Astrocyte of the cerebellum (primary cell): ENCODE results near the gene JMY.
A peak's percentile ranks its signal among the peaks of the same experiment; 100 is the strongest.

Experiments used
- DNase-seq: peaks from one replicate; pipeline ENCODE4 v3.0.0-alpha.2; 2011; ENCODE audit warnings: low read depth
- H3K4me3 ChIP-seq: 2 replicates; pipeline ENCODE4 v1.5.1; 2011; ENCODE audit warnings: mild to moderate bottlenecking, low read depth, low read length, moderate library complexity
- in situ Hi-C: cut with HindIII; loops from 2 replicates; pipeline ENCODE4 v1.10.0; 2017; ENCODE audit warnings: low sequenced_read_pairs
- TF ChIP-seq, protein P1 (sequence below): IDR thresholded peaks from 2 replicates; pipeline ENCODE4 v1.5.1; 2012; ENCODE audit warnings: low read length, low read depth, moderate library complexity, mild to moderate bottlenecking; ENCODE audit errors: missing control alignments

Gene JMY

DNA sequence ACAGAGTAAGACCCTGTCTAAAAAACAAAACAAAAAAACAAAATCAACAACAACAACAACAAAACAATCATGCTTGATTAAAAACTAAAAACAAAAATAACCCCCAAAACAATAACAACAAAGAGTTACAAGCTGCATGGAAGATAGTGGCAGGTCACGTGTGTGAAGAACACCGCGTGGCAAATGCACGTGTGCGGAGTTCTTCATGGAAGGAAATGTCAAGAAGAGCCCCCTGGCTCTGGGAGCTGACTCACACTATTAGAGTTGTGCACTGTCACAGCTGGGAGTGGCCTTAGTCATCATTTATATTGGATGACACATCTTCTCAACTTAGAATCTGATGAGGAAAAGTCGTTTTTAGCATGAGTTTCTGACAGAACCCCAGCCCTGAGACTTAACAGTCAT, 110.5 kb downstream of the JMY start:
- no peak overlapping the region for H3K4me3 ChIP-seq
- no peak for DNase-seq
- in situ Hi-C loops: no loop called here
- TF ChIP-seq, protein P1, sequence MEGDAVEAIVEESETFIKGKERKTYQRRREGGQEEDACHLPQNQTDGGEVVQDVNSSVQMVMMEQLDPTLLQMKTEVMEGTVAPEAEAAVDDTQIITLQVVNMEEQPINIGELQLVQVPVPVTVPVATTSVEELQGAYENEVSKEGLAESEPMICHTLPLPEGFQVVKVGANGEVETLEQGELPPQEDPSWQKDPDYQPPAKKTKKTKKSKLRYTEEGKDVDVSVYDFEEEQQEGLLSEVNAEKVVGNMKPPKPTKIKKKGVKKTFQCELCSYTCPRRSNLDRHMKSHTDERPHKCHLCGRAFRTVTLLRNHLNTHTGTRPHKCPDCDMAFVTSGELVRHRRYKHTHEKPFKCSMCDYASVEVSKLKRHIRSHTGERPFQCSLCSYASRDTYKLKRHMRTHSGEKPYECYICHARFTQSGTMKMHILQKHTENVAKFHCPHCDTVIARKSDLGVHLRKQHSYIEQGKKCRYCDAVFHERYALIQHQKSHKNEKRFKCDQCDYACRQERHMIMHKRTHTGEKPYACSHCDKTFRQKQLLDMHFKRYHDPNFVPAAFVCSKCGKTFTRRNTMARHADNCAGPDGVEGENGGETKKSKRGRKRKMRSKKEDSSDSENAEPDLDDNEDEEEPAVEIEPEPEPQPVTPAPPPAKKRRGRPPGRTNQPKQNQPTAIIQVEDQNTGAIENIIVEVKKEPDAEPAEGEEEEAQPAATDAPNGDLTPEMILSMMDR: no peak

DNA sequence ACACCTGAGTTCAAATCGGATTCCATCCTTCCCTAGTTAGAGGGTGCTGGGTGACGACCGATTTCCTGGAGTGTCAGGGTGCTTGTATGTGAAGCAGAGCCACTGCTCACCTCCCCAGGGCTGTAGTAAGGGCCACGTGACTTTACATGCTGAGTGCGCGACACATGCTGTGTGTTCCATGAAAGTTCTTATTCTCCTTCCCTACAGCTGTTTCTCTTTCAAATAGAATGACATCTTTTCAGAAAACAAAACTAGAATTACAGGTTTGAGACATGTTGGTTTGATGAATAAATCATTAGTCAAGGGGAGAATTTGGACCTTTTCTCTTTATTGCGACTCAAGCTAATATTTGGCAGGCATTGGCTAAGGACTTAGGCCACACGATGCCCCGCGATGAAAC, 113.1 kb downstream of the JMY start:
- in situ Hi-C loops: no loop called here
- TF ChIP-seq, protein P1: no peak
- DNase-seq: no peak
- no peak overlapping the region for H3K4me3 ChIP-seq

DNA sequence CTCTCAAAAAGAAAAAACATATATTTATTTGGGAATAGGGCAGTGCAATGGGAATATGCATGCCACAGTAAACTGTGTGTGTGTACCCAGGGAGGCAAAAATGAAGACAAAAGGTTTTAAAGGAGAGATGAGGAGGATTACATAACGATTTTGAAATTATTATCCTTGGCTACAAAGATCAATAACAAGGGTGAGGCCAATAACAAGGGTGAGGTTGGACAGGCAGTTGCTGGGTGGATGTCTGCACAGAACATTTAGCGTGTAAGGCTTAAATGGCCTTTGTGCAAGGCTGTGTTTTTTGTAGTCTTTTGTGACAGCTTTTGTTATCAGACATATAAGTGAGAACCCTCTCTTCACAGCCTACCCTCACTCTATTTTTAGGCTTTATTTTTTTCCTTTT, 114.0 kb downstream of the JMY start:
- in situ Hi-C loops: no loop called here
- no peak overlapping the region for H3K4me3 ChIP-seq
- TF ChIP-seq, protein P1: no peak
- DNase-seq: no peak

DNA sequence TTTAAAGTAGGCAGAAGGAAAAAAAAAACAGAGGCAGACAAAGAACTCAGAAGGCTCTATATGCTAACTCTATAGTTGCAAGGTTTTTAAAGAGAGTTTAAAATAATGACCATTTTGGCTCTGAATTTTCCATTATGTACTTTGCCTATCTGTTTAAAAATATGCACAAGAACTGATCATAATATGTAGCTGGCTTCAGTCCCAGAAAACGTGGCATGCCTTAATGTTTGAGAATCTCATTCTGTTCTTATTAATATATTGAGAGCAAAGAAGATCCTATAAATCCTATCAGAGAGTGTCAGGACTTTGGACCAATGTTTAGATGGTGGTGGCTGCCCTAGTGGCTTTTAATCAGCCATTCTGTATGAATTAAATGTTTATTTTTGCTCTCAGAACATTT, 121.5 kb downstream of the JMY start:
- TF ChIP-seq, protein P1: no peak
- peak; percentile 23 for DNase-seq
- no peak overlapping the region for H3K4me3 ChIP-seq
- in situ Hi-C loops: no loop called here
